Midbrain (tissue), 1 donor: ENCODE measurements around the gene KCNRG.
"Not testable (repeated sequence)": the region's sequence is repeated elsewhere in the genome, so short reads cannot be mapped to it uniquely, and the experiment has no call there.

Experiments used
- DNase-seq: peaks from one replicate; lab custom pipeline; 2025; lab: John Stamatoyannopoulos, UW

Gene KCNRG

DNA sequence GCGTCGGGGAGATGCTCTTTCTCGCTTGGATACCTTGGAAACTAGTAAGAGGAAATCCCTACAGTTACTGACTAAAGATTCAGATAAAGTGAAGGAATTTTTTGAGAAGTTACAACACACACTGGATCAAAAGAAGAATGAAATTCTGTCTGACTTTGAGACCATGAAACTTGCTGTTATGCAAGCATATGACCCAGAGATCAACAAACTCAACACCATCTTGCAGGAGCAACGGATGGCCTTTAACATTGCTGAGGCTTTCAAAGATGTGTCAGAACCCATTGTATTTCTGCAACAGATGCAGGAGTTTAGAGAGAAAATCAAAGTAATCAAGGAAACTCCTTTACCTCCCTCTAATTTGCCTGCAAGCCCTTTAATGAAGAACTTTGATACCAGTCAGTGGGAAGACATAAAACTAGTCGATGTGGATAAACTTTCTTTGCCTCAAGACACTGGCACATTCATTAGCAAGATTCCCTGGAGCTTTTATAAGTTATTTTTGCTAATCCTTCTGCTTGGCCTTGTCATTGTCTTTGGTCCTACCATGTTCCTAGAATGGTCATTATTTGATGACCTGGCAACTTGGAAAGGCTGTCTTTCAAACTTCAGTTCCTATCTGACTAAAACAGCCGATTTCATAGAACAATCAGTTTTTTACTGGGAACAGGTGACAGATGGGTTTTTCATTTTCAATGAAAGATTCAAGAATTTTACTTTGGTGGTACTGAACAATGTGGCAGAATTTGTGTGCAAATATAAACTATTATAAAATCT is 2.7 kb upstream of the KCNRG start:
- no peak for DNase-seq

DNA sequence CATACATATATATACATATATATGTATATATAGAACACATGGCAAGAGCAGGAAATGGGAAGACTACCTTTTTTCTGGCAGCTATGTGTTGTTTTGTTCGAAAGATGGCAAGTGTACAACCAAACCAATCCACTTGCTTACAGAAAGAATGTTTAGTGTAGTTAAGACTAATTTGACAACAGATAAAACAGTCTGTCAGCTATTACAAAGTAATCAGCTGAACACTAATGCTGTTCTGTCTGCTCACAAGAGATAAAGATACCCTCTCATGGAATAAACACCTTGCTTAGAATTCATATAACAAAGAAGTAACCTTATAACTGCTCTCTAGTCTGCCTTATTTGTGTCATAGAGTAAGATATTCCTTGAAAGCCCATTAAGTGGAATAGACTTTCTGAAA is 858 bp upstream of the KCNRG start:
- DNase-seq, result no peak

DNA sequence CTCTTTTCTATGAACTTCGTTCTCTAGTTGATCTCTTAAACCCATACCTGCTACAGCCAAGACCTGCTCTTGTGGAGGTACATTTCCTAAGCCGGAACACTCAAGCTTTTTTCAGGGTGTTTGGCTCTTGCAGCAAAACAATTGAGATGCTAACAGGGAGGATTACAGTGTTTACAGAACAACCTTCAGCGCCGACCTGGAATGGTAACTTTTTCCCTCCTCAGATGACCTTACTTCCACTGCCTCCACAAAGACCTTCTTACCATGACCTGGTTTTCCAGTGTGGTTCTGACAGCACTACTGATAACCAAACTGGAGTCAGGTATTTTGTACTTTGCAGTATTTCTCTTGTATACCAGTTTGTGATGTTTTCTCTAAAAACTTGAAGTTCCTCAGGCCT is 506 bp downstream of the KCNRG start:
- DNase-seq, result no peak

DNA sequence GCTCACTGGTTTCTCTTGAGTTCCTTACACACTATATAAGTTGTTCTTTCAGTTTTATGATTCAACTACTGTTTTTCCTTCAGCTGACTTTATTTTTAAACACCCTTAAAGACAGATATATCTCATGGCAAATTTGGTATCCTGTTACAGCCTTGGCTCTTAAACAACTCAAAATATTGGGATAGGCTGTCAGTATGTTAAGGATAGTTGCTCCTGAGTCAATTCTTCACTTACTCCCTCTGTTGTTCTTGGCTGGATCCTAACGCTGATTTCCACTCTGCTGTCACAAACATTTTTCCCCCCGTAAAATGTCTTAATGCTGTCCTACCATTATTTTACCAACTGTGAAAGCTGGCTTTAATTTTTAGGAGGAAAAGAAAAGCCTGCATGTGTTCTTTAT is 1.2 kb downstream of the KCNRG start:
- DNase-seq, result no peak

DNA sequence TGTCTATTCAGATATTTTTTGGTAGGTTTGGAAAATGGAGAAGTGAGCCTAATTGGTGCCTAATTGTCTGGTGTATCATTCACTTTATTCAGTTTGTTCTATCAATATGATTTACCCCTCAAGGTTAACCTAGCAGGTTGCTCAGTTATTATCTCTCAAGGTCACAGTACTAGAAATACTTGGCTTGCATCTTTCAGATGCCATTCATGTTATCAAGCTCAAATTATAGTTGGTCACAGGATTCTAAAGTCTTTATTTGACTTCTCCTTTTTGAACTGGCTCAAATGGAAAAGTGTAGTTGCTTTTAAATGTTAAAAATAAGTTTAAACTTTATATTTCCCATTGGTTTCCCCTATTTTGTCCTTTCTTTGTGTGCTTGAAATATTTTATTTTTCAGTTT is 2.6 kb downstream of the KCNRG start:
- DNase-seq, result no peak

DNA sequence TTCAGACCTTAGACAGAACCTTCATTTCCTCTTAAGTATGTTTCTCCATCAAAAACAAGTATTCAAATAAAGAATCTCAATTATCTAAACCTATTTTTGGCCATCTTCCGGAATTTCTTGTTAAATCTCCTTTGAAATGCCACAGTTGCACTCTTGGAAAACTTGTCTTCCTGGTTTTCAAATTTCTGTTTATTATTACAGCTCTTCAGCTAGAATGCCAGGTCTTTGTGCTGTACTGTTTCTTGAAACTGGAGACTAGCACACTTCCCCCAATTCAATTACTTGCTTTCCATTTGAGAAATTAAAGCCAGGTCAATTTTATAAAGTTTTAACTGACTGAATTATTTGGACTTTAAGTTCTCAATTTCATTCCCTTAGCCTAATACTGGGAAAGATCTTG is 10.2 kb downstream of the KCNRG start:
- no peak for DNase-seq

DNA sequence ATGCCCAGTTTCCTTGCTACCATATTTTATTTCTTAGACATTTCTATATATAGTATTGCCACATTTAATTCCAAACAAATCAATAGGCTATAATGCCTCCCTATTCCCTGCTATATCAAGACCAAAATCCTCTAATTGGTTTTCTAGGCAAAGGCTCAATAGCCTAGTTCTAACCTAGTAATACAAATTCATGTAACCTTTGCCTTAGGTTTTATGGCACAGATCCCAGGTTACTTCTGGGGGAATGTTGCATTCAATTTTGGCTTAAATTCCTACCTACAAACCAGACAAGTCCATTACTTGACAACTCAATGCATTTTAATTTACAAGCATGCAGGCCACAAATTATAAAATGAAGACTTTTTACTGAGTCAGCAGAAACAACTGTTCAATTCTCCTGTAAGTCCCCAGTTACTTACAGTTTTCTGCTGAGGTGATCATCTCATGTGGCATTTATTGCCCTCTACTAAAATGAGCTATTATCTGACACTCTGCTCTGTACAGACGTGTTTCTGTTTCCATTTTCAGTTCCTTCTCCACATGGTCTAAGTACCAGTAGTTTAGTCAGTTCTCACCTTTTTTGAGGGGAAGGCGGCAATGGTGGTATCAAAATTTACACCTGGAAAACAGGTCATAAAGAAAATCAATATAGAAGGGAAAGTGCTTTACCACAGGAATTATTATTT is 11.7 kb downstream of the KCNRG start:
- DNase-seq, result no peak

DNA sequence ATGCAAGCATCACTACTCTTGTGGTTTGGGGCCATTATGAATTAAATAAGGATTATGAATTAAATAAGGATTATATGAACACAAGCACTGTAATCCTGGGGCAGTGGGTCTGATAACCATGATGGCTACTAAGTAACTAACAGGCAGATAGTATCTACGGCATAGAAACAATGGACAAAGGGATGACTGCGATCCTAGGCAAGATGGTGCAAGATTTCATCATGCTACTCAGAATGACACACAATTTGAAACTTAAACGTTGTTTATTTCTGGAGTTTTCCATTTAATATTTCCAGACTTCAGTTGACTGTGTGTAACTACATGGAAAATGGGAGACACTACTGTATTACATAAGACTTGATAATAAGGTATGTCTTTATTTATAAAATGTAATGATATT is 15.1 kb downstream of the KCNRG start:
- no peak for DNase-seq

DNA sequence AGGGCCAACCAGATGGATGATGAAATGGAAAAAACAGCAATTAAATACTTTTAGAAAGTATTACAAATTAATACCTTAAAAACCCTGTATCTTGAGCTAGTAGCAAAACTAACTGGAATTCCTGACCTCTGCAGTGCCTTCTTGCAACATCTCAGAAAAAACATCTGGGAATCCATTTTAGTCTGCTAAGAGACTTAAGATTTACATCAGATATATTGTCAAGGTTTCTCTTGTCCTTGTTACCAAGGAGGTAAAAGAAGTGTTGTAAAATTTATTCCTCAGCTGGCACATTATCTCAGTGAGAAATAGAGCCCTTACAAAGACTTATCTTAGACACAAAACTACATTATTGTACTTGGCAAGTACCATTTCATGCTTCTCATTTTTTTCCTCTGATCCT is 18.5 kb downstream of the KCNRG start:
- DNase-seq, result no peak

DNA sequence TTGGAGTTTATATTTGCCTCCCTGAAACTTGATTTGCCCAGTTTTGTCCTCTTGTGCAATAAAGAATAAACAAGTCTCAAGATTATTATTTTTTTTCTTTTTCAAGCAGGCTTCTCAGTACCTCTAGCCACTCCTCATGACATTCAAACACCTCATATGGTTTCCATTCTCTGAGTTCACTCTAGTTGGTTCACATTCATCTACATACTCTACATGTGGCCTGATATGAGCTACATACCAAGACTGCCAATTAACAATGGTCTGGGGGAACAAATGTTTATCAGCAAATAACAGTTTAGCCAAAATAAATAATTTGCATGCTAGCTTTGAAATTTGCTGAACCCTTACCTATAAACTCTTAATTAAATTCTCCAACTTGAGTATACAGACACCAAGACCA is 22.5 kb downstream of the KCNRG start:
- DNase-seq, result no peak

DNA sequence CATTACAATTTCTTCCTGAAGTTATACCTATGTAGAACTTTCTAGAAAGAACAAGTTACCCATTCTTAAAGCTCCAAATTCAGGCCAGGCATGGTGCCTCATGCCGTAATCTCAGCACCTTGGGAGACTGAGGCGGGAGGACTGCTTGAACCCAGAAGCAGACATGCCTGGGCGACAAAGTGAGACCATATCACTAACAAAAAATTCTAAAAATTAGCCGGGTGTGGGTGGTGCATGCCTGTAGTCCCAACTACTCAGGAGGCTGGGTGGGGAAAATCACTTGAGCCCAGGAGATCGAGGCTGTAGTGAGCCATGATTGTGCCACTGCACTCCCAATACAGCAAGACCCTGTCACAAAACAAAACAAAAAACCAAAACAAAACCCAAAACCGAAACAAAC is 23.0 kb downstream of the KCNRG start:
- DNase-seq, result no peak

DNA sequence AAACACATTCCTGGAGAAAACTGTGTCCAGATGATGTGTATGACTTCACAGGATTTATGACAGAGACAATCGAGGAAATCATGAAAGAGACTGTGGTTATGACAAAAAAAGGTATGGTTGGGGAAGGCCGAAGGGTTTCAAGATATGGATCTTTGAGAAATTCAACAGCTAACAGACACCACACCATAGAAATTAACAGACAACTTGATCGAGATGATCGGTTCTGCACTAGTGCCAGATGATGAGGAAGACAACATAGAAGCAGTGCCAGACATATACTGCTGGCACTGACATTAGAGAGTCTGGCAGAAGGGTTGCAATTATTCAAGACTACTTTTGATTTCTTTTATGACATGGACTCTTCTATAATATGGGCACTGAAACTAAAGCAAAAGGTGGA is 37.2 kb downstream of the KCNRG start:
- no peak for DNase-seq

DNA sequence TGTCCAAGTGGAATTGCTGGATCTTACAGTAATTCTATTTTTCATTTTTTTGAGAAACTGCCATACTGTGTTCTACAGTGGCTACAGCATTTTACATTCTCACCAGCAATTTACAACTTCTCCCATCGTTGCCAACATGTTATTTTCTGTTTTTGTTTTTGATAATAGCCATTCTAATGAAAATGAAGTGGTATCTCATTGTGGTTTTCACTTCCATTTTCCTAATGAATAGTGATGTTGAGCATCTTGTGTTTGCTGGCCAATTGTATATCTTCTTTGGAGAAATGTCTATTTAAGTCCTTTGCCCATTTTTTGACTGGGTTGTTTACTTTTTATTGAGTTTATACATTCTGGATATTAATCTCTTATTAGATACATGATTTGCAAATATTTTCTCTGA is 38.6 kb downstream of the KCNRG start:
- no peak for DNase-seq

DNA sequence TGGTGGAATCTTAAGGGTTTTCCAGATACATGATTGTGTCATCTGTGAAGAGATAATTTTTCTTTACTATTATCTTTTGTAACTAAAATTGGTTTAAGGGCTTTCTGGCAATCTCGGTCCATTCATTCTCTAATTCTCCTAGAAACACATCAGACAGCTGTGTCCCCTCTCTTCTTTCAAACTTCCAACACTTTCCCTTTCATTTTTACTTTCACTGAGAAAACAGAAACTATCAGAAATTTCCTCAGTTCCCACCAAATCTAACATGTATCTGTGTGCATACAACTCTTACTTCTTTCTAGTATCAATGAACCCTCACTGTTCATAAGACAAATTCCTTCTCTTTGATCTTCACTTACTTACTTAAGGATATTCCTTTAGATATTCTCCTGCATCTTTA is 40.2 kb downstream of the KCNRG start:
- no peak for DNase-seq

DNA sequence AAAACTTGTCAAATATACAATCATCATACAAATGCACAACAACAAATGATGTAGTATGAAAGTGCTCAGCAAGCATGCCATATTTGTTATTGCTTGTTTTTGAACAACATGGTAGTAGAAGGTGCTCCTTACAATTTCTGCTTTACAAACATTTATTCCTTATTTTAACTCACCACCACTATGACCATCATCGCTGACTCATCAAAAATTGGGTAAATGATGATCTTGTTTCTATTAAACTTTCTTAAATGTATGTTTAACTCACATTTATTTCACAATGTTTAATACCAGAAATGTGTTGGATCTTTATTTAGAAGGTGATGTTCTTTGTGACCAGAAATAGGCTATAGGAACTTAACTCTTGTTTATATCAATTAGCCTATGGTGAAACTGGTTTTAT is 45.5 kb downstream of the KCNRG start:
- DNase-seq, result no peak

DNA sequence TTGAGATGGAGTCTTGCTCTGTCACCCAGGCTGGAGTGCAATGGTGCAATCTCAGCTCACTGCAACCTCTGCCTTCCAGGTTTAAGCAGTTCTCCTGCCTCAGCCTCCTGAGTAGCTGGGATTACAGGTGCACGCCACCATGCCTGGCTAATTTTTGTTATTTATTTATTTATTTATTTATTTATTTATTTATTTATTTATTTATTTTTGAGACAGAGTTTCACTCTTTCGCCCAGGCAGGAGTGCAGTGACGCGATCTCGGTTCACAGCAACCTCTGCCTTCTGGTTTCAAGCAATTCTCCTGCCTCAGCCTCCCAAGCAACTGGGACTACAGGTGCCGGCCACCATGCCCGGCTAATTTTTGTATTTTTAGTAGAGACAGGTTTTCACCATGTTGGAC is 47.1 kb downstream of the KCNRG start:
- DNase-seq, result not testable (repeated sequence)

DNA sequence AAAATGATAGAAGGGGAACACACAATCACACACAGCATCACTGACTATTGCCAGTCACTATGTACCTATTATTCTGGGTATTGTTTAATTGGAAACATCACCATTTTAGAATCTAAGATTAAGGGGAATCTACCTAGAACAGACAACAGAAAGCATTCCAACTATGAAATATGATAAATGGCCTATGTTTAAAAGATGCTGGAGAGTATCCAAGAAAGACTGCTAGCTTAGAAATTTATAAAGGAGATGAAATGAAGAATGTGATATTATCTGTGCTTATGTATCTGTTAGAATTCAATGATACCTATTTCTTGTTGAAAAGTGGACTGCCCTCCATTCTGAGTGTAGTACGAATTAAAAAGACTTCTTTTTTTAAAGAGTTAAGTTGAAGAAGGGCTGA is 50.5 kb downstream of the KCNRG start:
- DNase-seq, result no peak

DNA sequence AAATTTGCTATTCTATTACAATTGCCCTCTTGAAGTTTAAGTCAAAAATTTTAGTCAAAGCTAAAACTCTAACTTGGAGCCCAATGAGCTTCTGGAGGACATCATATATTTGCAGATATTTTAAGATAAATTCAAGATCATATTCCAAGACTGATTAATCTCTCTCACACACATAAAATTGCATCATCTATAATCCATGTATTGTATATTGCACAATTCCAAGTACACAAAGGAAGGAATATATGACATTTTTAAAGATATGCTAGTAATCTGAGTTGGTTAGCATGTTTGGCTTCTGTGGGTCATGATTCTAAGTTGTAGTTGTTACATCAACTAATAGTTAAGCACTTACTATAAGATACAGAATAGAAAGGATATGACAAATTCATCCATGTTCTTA is 53.3 kb downstream of the KCNRG start:
- DNase-seq, result no peak

DNA sequence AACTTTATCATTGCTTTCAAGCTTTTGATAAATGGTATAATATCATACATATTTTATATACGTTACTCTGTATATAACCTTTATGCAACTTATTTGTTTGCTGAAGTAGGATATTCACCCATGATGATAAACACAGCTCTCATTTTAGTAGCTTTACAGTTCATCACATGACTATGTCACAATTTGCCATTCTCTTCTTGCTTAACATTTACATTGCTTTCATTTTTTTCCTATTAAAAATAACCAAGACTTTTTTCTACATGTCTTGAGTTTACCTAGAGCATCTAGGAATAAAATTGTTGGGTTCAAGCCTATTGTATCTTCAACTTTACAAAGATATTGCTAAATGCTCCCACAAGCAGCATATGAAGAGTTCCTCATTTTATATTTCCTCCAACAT is 54.0 kb downstream of the KCNRG start:
- DNase-seq, result no peak

DNA sequence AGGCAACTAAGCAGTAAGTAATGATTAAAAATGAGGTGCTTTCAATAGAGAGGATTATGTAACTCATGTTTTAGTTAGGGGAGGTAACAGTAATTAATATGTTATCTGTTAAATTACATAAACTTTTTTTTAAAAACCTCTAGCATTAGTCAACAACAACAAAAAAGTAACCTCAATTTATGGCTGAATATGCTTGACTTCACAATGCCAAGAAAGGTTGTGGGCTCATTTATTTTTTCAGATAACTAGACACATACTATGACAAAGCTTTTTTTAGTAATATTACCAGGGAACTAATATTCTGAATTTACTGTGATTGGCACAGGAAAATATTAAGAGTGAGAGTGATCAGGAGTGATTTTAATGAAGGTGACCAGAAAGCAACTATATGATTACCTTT is 54.9 kb downstream of the KCNRG start:
- DNase-seq, result no peak
